CD1c-positive myeloid dendritic cell (primary cell): ENCODE results near the gene RAB26.

Source experiments
- DNase-seq: peaks from one replicate; pipeline ENCODE4 v3.0.0-alpha.2; 2016; ENCODE audit errors: extremely low spot score

Gene RAB26

GRCh38 chr16:2178321-2179106 is 30.1 kb downstream of the RAB26 start:
- peak; percentile 41 for DNase-seq

- DNase-seq = no peak
Observed at GRCh38 chr16:2179107-2179501, 30.7 kb downstream of the RAB26 start.

GRCh38 chr16:2179576-2179975 is 31.2 kb downstream of the RAB26 start:
- no peak for DNase-seq

- DNase-seq = no peak
Observed at GRCh38 chr16:2180461-2180860, 32.0 kb downstream of the RAB26 start.

- DNase-seq = no peak
Observed at GRCh38 chr16:2180962-2181923, 32.8 kb downstream of the RAB26 start.

GRCh38 chr16:2181952-2182351 is 33.5 kb downstream of the RAB26 start:
- no peak for DNase-seq

- no peak for DNase-seq
Observed at GRCh38 chr16:2183671-2184070, 35.2 kb downstream of the RAB26 start.

GRCh38 chr16:2184346-2184745 is 35.9 kb downstream of the RAB26 start:
- DNase-seq = no peak

GRCh38 chr16:2184962-2185361 is 36.5 kb downstream of the RAB26 start:
- no peak for DNase-seq

GRCh38 chr16:2186064-2186463 is 37.6 kb downstream of the RAB26 start:
- DNase-seq = no peak

- DNase-seq = no peak
Observed at GRCh38 chr16:2186505-2186904, 38.1 kb downstream of the RAB26 start.

GRCh38 chr16:2187212-2187611 is 38.8 kb downstream of the RAB26 start:
- no peak for DNase-seq

- no peak for DNase-seq
Observed at GRCh38 chr16:2188395-2188794, 40.0 kb downstream of the RAB26 start.

- DNase-seq = no peak
Observed at GRCh38 chr16:2189252-2189893, 40.9 kb downstream of the RAB26 start.

- DNase-seq = no peak
Observed at GRCh38 chr16:2190002-2190658, 41.7 kb downstream of the RAB26 start.

- no peak for DNase-seq
Observed at GRCh38 chr16:2190659-2191445, 42.4 kb downstream of the RAB26 start.

GRCh38 chr16:2191446-2191706 is 43.0 kb downstream of the RAB26 start:
- DNase-seq = no peak

GRCh38 chr16:2194166-2194834 is 45.9 kb downstream of the RAB26 start:
- no peak for DNase-seq

GRCh38 chr16:2194852-2195321 is 46.5 kb downstream of the RAB26 start:
- DNase-seq = peak; percentile 38

- DNase-seq = no peak
Observed at GRCh38 chr16:2195322-2196161, 47.1 kb downstream of the RAB26 start.
